GM21526 (cell line): ENCODE data around the gene MEOX2.

Experiments
- ATAC-seq: cut with Tn5 transposase; IDR thresholded peaks from one replicate; pipeline ENCODE4 v1.9.1; 2021; ENCODE audit warnings: moderate library complexity; ENCODE audit not compliant: unreplicated experiment, low FRiP score

MEOX2 gene

GRCh38 chr7:15567652-15568051, 118.8 kb downstream of the MEOX2 start:
- no peak for ATAC-seq

- no peak for ATAC-seq
Measured at GRCh38 chr7:15567036-15567435, 119.4 kb downstream of the MEOX2 start.

- ATAC-seq = no peak
Measured at GRCh38 chr7:15566476-15566875, 120.0 kb downstream of the MEOX2 start.

DNA sequence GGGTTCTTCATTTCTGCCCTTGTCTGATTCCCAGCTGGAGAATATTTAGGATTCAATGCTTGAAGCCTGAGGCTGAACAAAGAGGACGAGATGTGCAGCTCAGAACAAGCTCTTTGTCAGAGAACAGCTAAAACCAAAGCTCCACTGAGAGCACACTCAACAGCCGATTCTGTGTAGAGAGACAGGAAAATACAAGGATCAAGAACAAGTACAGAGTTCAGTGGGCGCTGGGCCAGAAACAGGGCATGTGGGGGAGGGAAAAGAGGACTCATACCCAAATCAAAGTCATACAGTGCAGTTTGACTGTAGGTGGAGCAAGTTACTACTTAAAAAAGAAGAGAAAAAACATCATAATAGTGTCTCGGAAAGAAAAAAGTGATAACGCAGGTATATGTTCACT, 124.6 kb downstream of the MEOX2 start, which contains the start of gene AGMO:
AGMO (minus strand) TSS at position 181 of the 400 bp plus-strand sequence.
- ATAC-seq = no peak
